ENCODE measurements around the gene CNNM1.

GRCh38 chr10:99425204-99425603 lies 96.0 kb downstream of the CNNM1 start:
- no peak for TF ChIP-seq EZH2 (IDR thresholded peaks at IDR 0.05; ENCODE audit: low read depth)
- TF ChIP-seq, protein P1, sequence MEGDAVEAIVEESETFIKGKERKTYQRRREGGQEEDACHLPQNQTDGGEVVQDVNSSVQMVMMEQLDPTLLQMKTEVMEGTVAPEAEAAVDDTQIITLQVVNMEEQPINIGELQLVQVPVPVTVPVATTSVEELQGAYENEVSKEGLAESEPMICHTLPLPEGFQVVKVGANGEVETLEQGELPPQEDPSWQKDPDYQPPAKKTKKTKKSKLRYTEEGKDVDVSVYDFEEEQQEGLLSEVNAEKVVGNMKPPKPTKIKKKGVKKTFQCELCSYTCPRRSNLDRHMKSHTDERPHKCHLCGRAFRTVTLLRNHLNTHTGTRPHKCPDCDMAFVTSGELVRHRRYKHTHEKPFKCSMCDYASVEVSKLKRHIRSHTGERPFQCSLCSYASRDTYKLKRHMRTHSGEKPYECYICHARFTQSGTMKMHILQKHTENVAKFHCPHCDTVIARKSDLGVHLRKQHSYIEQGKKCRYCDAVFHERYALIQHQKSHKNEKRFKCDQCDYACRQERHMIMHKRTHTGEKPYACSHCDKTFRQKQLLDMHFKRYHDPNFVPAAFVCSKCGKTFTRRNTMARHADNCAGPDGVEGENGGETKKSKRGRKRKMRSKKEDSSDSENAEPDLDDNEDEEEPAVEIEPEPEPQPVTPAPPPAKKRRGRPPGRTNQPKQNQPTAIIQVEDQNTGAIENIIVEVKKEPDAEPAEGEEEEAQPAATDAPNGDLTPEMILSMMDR (conservative IDR thresholded peaks at IDR 0.05): no peak
